Hippocampal formation (tissue), 2 donors: Measurements from ENCODE around the gene UGT1A3.

ENCODE experiments used
- DNase-seq, 2 donors: peaks; one replicate each; lab custom pipeline; 2025; lab: John Stamatoyannopoulos, UW

UGT1A3 gene

GRCh38 chr2:233816334-233816733 lies 87.5 kb downstream of the UGT1A3 start:
- no peak for DNase-seq

GRCh38 chr2:233816771-233817170 lies 87.9 kb downstream of the UGT1A3 start:
- DNase-seq, result no peak

GRCh38 chr2:233817361-233817911 lies 88.6 kb downstream of the UGT1A3 start:
- no peak for DNase-seq

DNA sequence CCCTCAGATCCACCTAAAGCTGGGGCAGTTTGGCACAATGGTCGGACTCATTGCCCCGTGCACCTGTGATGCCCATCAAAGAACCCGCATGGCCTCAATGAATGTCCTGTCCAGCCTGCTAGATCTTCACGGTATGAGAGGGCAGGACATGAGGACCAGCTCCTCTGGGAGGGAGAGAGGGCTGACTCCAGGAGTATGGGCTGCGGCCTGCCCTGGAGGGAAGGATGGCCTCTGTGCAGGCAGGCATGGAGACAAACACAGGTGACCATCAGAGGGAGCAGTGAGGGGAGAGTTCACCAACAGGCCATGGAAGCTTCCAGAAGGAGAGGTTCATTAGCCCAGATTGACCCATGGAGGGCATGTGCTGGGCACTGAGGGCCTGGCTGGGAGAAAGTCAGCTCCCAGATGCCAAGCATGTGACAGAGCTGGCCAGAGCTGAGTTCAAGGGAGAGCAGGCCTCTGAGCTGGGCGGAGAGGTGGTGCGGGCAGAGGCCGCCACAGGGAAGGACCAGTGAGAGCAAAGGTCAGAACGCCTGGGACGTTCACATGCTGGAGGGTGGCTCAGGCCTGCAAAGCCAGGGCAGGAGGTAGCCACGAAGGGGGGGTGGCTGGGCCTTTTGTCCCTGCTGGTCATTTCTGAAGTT lies 89.3 kb downstream of the UGT1A3 start:
- no peak for DNase-seq

DNA sequence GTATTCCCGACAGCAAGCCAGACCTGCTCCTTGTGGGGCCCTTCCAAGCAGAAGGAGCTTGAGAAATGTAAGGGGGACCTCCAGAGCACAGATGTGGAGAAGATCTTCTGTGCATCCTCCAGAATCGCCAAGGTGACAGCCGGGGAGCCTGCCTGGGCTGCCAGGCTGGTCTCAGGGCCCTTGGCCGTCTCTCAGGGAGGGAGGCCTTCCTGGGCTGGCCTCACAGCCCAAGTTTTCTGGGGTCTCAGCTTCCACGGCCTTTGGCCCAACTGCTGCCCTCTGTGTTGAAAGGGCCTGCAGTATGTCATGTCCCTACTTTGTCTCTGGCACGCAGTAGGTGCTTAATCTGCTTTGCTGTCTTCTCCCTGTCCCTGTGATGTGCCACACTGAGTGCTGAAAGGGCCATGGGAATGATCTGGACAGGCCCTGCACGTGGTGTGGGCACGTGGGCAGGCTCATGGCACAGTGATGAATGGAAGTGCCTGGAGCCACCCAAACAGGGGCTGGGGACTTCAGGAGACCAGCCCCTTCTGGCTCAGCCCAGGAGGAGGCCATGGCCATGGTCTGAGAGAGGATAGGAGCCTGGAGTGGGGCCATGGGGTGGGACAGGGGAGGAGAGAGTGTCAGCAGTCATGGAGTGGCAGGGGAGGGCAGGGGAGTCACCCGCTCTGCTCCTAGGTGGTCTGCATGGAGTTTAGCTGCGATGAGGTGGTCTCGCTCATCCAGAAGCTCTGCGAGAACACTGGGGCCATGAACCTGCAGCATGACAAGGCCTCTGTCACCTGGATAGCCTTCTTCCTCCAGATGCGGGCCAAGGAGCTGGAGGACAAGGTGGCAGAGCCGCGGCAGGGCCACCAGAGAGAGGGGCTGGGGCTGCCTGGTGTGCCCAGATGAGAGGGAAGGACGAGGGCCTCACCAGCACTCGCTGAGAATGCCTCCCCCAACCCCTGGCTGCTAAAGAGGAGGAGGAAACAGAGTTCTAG lies 90.1 kb downstream of the UGT1A3 start:
- DNase-seq, result no peak

DNA sequence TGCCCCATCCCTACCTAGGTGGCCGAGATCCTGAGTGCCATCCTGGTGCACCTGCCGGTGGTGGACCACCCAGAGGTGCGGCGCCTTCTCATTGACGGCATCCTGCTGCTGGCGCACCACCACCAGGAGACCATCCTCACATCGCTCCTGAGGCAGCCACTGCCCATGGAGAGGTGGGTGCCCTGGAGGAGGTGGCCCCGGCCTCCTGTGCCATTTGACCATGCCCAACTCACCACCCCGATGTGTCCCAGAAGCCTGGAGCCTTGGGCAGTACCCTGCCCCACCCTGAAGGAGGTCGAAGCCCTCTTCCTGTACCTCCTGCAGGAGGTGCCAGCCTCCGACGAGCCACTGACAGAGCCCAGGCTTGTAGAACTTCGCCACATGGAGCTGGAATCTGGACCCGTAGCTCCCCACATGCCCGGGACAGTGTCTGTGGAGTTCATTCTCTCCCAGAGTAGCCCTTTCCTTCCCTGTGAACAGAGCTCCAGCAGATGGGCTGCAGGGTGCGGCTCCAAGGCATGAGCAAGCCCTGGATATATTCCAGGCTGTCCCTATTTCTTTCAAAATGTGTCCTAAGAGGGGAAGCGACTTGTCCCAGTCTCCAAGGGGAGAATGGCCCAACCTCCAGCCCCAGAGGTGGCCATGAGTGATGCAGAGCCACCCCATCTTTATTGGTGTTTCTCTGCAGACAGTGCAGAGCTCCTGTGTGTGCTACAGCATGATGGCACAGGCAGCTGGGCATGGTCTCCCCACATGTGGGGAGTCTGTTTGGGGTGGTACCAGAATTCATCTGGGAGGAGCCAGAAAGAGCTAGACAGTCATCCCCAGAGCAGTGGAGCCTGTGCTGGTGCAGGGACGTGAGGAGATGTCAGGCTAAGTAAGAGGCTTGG lies 91.3 kb downstream of the UGT1A3 start:
- DNase-seq, result no peak

GRCh38 chr2:233820774-233821105 lies 91.9 kb downstream of the UGT1A3 start:
- no peak for DNase-seq

- DNase-seq, result no peak
Measured at GRCh38 chr2:233821196-233821595, 92.4 kb downstream of the UGT1A3 start.

- DNase-seq, result no peak
Measured at GRCh38 chr2:233821709-233822100, 92.9 kb downstream of the UGT1A3 start.

DNA sequence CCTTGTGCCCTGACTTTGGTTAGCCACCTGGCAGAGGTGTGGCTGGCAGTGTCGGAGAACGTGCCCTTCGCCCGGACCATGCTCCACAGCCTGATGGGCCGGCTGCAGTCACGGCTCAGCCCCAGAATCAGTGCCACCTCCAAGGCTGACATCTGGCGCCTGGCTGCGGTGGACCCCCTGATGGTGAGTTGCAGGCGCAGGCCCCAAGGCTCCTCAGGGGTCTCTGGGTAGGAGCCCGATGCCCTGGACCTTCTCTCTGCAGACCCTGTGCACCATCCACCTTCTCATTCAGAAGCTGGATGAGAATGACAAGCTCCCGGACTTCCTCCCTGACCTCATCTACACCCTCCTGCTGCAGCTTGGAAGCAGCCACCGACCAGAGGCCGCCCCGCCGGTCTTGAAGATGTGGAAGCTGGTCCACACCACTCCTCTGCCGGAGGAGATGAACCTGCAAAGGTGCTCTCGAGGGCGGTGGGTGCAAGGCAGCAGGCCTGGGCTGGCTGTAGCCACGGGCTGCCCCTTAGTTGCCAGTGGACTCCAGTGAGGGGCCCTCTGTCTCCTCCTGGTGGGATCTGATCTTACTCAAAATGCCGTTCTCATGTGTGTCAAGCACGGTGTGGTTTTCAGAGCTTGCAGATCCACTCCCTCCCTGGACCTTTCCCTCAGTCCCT lies 93.4 kb downstream of the UGT1A3 start:
- DNase-seq, result no peak
